IMR-90 (cell line): Measurements from ENCODE around the gene CHAT.

Experiments used
- CEBPB ChIP-seq: IDR thresholded peaks from 2 replicates; pipeline ENCODE4 v1.6.1; 2012; ENCODE audit warnings: low read depth, low read length, improper control_type of control experiment
- CTCF ChIP-seq: conservative IDR thresholded peaks from 2 replicates; pipeline ENCODE4 v1.5.1; 2012; ENCODE audit warnings: mild to moderate bottlenecking, low read depth, low read length, improper control_type of control experiment
- ELK1 ChIP-seq: fragments of 150-350 bp; IDR thresholded peaks from 2 replicates; pipeline ENCODE4 v1.6.1; 2016; ENCODE audit warnings: low read depth, mild to moderate bottlenecking, low read length, moderate library complexity, borderline replicate concordance
- FOS ChIP-seq: fragments of 150-350 bp; IDR thresholded peaks from 2 replicates; pipeline ENCODE4 v1.6.1; 2016; ENCODE audit warnings: low read depth, low read length
- POLR2A ChIP-seq: IDR thresholded peaks from 2 replicates; pipeline ENCODE4 v1.6.1; 2012; ENCODE audit warnings: mild to moderate bottlenecking, low read depth, low read length
- RFX5 ChIP-seq: IDR thresholded peaks from 2 replicates; pipeline ENCODE4 v1.8.0; 2012; ENCODE audit warnings: low read depth, mild to moderate bottlenecking, low read length, moderate library complexity

GRCh38 chr10:49625411-49625810 is 11.6 kb downstream of the CHAT start:
- TF ChIP-seq CEBPB (no peak), ELK1 (no peak), POLR2A (no peak), CTCF (no peak), FOS (no peak), RFX5 (no peak)
